ENCODE measurements around the gene POSTN. TPM values are rescaled to one million over a fixed set of nuclear protein-coding genes. Genes with fewer than 3 reads are reported as not detected.

POSTN gene
- total RNA-seq, 1 experiment from 2014 or later: 0.33 TPM

- no peak overlapping the region for H3K23ac ChIP-seq (ENCODE audit: insufficient read length, low read depth, low read length)
- H3K27ac ChIP-seq (ENCODE audit: insufficient read length, low read depth, low read length): no peak overlapping the region
- H2AFZ ChIP-seq (ENCODE audit: low read length): no peak overlapping the region
- no peak for TF ChIP-seq CTCF (conservative IDR thresholded peaks at IDR 0.05)
- H3K27me3 ChIP-seq (ENCODE audit: insufficient read depth, low read length): no peaks in the 10 kb centered on the region
- H3K4me1 ChIP-seq (ENCODE audit: insufficient read depth, low read length): no peaks in the 10 kb centered on the region
- H2BK5ac ChIP-seq (ENCODE audit: insufficient read length, low read length): no peak overlapping the region
- no peaks in the 10 kb centered on the region for H3K27me3 Mint-ChIP-seq (ENCODE audit: low read depth)
- H4K20me1 ChIP-seq (ENCODE audit: control insufficient read depth, insufficient read depth, insufficient read length): no peaks in the 10 kb centered on the region
- no peaks in the 10 kb centered on the region for H3K79me2 ChIP-seq (ENCODE audit: insufficient read depth, low read length)
- no peak overlapping the region for H3K14ac ChIP-seq (ENCODE audit: insufficient read depth, low read length)
- H2BK120ac ChIP-seq (ENCODE audit: low read depth, low read length, poor library complexity, severe bottlenecking): no peak overlapping the region
- no peak overlapping the region for H3K56ac ChIP-seq (ENCODE audit: insufficient read length, low read depth, low read length)
- H3K4me3 Mint-ChIP-seq: no peak overlapping the region
- no peak overlapping the region for H2BK20ac ChIP-seq (ENCODE audit: low read depth, low read length, poor library complexity, severe bottlenecking)
- no peak overlapping the region for H2BK12ac ChIP-seq (ENCODE audit: insufficient read length, low read depth, low read length)
- no peak overlapping the region for H3K18ac ChIP-seq (ENCODE audit: insufficient read length, low read depth, low read length)
- peaks cover 0 to 4% (median 0%) of the 10 kb centered on the region in 3 experiments; a peak in 1 of 7 replicates for H3K36me3 Mint-ChIP-seq (ENCODE audit: insufficient read depth in 1 of 3, low read depth in 3 of 3)
- no peaks in the 10 kb centered on the region for H3K9me3 Mint-ChIP-seq
- WGBS (ENCODE audit: extremely low coverage, insufficient read length, low lambda C conversion rate): no CpG with 5 or more reads among the region's 3 CpGs
- no peak overlapping the region for H3K27ac Mint-ChIP-seq
- no peak overlapping the region for H4K5ac ChIP-seq (ENCODE audit: insufficient read length, low read depth, low read length)
- no peak for DNase-seq
- H3K9ac ChIP-seq (ENCODE audit: extremely low read depth, insufficient read length, low read length): no peak overlapping the region
- H3K79me1 ChIP-seq (ENCODE audit: insufficient read depth, low read depth, low read length, poor library complexity, severe bottlenecking): no peaks in the 10 kb centered on the region
- no peak overlapping the region for H3K4me2 ChIP-seq (ENCODE audit: insufficient read depth, insufficient read length, low read length)
- H4K91ac ChIP-seq (ENCODE audit: insufficient read length, low read depth, low read length): no peak overlapping the region
- H3T11ph ChIP-seq (ENCODE audit: low read length): no peak overlapping the region
- H2BK15ac ChIP-seq (ENCODE audit: low read depth, low read length): no peak overlapping the region
- H2AK5ac ChIP-seq (ENCODE audit: insufficient read length, low read length): no peak overlapping the region
- H3K4ac ChIP-seq (ENCODE audit: low read depth, low read length): no peak overlapping the region
- H3K23me2 ChIP-seq (ENCODE audit: insufficient read length, low read depth, low read length, poor library complexity, severe bottlenecking): no peaks in the 10 kb centered on the region
- no peak overlapping the region for H4K8ac ChIP-seq (replicated peaks; ENCODE audit: insufficient read length, low read depth, low read length)
- H3K9me3 ChIP-seq (ENCODE audit: control insufficient read depth, low read depth, low read length): no peaks in the 10 kb centered on the region
- H3K4me1 Mint-ChIP-seq: peaks cover 4 to 9% of the 10 kb centered on the region in 2 experiments; a peak in 3 of 4 replicates
These were observed 23.3 kb upstream of the POSTN start for GRCh38 chr13:37621811-37622361.

Measured in H9 (cell line).